NCI-H1930 (cell line): Measurements from ENCODE around the gene KCNJ13.
"Not testable (repeated sequence)": the region's sequence is repeated elsewhere in the genome, so short reads cannot be mapped to it uniquely, and the experiment has no call there.

Experiments
- DNase-seq, 2 experiments: peaks; one replicate each; lab custom pipeline; 2025; lab: John Stamatoyannopoulos, UW

Gene KCNJ13

GRCh38 chr2:232761301-232761907 is 15.0 kb downstream of the KCNJ13 start:
- peak in 1 of 2 experiments; percentile 13 for DNase-seq

DNA sequence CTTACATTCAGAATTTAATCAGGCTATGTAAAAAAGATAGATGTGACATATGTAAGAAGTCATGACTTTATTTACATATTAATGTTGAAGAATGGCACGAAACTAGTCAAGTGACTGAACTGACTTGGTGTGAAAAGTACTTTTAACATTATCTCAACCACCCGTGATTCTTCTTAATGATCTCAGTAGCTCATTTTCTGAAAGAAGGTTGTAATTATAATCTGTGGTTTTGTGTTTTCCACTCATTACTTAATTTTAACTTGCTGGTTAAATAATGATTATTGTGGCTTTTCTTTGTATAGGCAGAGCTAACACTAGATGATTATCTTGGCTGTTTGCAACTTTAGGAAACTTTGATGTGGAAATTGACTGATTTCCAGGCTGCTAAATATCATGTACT is 18.5 kb downstream of the KCNJ13 start:
- DNase-seq: no peak

GRCh38 chr2:232750135-232750671 is 26.2 kb downstream of the KCNJ13 start:
- no peak for DNase-seq

DNA sequence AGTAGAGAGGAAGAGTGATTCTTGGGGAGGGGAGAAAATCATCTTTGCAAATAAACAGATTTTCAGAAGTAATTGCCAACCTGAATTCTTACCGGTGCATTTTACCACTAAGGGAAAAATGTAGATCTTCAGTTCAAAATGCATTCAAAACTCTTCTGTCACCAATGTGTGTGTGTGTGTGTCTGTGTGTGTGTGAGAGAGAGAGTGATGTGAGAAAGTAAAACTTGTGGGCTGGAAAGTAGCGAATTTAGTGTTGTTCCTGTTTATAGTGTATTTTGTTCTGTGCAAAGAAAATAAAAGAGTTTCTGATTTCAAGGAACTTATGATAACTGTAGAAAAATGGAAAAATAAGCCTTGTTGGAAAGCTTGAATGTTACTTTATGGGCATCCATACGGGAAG is 27.0 kb downstream of the KCNJ13 start:
- no peak for DNase-seq

GRCh38 chr2:232748038-232748437 is 28.3 kb downstream of the KCNJ13 start:
- no peak for DNase-seq

DNA sequence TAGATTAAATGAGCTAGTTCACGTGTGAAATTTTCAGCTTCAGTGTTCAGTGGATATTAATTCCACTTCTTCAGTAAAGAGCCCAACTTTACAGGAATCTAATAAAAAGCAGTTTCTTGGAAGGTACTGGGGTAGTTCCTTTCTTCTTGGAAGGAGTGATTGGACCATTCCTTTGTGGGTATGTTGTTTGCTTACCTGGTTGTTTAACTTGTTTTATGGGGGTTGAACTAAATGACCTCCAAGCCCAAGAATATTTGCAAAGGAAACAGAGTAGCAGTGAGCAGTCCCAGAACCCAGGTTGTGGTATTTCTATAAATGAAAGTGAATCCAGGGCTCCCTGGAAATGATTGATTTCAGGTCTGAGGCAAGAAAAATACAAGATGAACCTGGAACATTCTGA is 31.4 kb downstream of the KCNJ13 start:
- no peak for DNase-seq

GRCh38 chr2:232741972-232742371 is 34.4 kb downstream of the KCNJ13 start:
- no peak for DNase-seq

- no peak for DNase-seq
Measured at GRCh38 chr2:232741294-232741693, 35.1 kb downstream of the KCNJ13 start.

DNA sequence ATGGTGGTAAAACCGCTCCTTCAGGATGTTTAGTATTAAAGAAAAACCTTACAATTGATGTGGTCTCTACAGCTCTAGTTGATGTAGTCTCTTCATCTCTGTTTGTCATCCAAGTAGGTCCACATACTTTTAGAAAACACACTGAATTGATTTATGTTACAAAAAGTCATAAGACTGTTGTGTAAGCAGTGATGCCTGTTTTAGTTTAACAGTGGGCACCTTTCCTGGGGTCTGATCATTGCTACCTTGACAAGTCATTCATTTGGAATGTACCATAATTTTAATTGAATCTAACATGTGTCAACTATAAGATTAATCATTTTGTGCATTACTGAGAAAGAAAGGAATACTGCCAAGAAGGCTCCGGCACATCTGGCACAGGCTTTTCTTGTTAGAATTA is 44.9 kb downstream of the KCNJ13 start:
- DNase-seq: no peak

DNA sequence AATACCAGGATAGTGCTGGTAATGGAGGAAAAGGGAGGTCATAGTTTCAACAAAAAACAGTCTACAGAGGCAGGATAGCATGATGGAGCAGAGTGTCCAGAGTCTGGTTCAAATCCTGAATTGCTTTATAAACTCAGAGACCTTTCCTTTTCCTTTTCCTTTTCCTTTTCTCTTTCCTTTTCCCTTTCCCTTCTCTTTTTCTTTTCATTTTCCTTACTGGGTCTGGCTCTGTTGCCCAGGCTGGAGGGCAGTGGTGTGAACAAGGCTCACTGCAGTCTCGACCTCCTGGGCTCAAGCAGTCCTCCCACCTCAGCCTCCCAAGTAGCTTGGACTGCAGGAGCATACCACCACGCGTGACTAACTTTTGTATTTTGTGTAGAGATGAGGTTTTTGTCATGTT is 47.6 kb downstream of the KCNJ13 start:
- no peak for DNase-seq

- no peak for DNase-seq
Measured at GRCh38 chr2:232723027-232723426, 53.3 kb downstream of the KCNJ13 start.

DNA sequence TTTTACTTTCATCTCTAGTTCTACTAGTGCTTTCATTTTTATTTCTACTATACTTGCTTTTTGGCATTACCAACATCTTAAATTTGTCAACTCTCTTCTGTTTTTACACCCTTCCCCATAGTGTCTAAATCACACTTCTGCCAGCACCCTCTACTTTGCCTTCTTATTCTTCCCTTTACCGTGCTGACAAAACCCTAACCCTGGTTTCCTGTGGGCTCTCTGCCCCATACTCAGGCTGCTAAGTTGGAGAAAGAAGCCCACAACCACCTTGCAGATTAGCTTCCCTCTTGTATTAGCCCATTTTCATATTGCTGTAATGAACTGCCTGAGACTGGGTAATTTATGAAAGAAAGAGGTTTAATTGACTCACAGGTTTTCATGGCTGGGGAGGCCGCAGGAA is 54.5 kb downstream of the KCNJ13 start:
- no peak for DNase-seq

DNA sequence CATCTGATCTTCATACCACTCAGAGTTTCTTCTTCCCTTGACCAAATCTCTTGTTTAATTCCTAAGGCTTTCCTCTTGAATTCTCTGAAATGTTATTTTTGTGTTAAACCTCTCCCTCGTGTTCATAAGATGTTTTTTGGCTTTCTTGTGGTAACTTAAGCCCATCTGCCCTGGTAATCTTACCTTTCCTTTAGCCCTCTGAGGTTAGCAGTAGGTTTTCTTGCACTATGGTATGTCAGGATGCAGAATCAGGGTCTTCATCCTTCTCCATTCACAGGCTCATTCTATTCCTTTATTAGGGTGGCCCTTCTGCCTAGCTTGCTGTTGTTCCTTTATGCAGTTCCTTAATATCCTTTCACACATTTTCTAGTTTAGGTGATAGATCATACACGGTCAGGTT is 55.1 kb downstream of the KCNJ13 start:
- DNase-seq: no peak

GRCh38 chr2:232720056-232720455 is 56.3 kb downstream of the KCNJ13 start:
- DNase-seq: not testable (repeated sequence)
